Common myeloid progenitor, CD34-positive (primary cell): Measurements from ENCODE around the gene PGBD1.
"Not testable (repeated sequence)": the region's sequence is repeated elsewhere in the genome, so short reads cannot be mapped to it uniquely, and the experiment has no call there.

Experiments
- CTCF ChIA-PET: fragments of 350-600 bp; sonication (Branson Sonifier 250); formaldehyde crosslinking; loops from one replicate; lab custom pipeline; 2021; ENCODE audit warnings: antibody characterized with exemption; lab: Charles Lee
- POLR2A ChIA-PET: fragments of 350-600 bp; sonication (Branson Sonifier 250); formaldehyde crosslinking; loops from one replicate; lab custom pipeline; 2021; ENCODE audit warnings: antibody characterized with exemption; lab: Charles Lee
- DNase-seq, 3 donors: peaks; one replicate each; pipeline versions ENCODE4 v3.0.0 to v3.0.0-alpha.2; 2013
- H3K27ac ChIP-seq, 2 experiments: 1 replicate in 1 of 2; 2 replicates in 1 of 2; pipeline ENCODE4 v1.7.0; 2013; ENCODE audit warnings: inconsistent platforms in 2 of 2, low read length in 2 of 2, mild to moderate bottlenecking in 2 of 2, low read depth in 1 of 2, moderate library complexity in 1 of 2; ENCODE audit not compliant: severe bottlenecking in 2 of 2, insufficient read depth in 1 of 2, poor library complexity in 1 of 2
- H3K27me3 ChIP-seq, 5 experiments: replicated peaks in 2 of 5; 1 replicate in 3 of 5; 2 replicates in 2 of 5; pipeline versions ENCODE4 v1.6.1 to v1.7.0; 2013; ENCODE audit warnings: low read length in 4 of 5, mild to moderate bottlenecking in 2 of 5, moderate library complexity in 2 of 5, inconsistent platforms in 1 of 5; ENCODE audit not compliant: insufficient read depth in 5 of 5, control insufficient read depth in 4 of 5
- H3K36me3 ChIP-seq, 4 experiments: 1 replicate in 2 of 4; 2 replicates in 2 of 4; pipeline versions ENCODE4 v1.6.1 to v1.7.0; 2013; ENCODE audit warnings: low read length in 3 of 4, control low read depth in 1 of 4, mild to moderate bottlenecking in 1 of 4; ENCODE audit not compliant: control insufficient read depth in 4 of 4, insufficient read depth in 4 of 4
- H3K4me1 ChIP-seq, 4 experiments: 1 replicate in 3 of 4; 2 replicates in 1 of 4; pipeline versions ENCODE4 v1.6.1 to v1.7.1; 2013; ENCODE audit warnings: low read length in 3 of 4, mild to moderate bottlenecking in 3 of 4, control low read depth in 1 of 4, inconsistent platforms in 1 of 4, moderate library complexity in 1 of 4; ENCODE audit not compliant: control insufficient read depth in 4 of 4, insufficient read depth in 4 of 4; ENCODE audit errors: control extremely low read depth in 1 of 4
- H3K4me3 ChIP-seq, 7 experiments: 1 replicate in 4 of 7; 2 replicates in 3 of 7; pipeline versions ENCODE4 v1.5.1 to v1.7.0; 2013; ENCODE audit warnings: mild to moderate bottlenecking in 7 of 7, low read length in 6 of 7, moderate library complexity in 6 of 7, inconsistent platforms in 2 of 7, low read depth in 2 of 7, control low read depth in 1 of 7; ENCODE audit not compliant: insufficient read depth in 4 of 7, control insufficient read depth in 1 of 7; ENCODE audit errors: extremely low read depth in 1 of 7
- H3K9me3 ChIP-seq, 5 experiments: 1 replicate in 4 of 5; 2 replicates in 1 of 5; pipeline versions ENCODE4 v1.6.1 to v1.7.1; 2013; ENCODE audit warnings: low read length in 4 of 5, mild to moderate bottlenecking in 2 of 5, inconsistent platforms in 1 of 5, low read depth in 1 of 5, moderate library complexity in 1 of 5; ENCODE audit not compliant: control insufficient read depth in 4 of 5, insufficient read depth in 2 of 5; ENCODE audit errors: control extremely low read depth in 1 of 5
- WGBS: methylation state at CpG from one replicate; pipeline ENCODE4 v1.1.5; 2013; ENCODE audit not compliant: insufficient coverage; 5-methylcytosine and 5-hydroxymethylcytosine counted together

PGBD1 gene

DNA sequence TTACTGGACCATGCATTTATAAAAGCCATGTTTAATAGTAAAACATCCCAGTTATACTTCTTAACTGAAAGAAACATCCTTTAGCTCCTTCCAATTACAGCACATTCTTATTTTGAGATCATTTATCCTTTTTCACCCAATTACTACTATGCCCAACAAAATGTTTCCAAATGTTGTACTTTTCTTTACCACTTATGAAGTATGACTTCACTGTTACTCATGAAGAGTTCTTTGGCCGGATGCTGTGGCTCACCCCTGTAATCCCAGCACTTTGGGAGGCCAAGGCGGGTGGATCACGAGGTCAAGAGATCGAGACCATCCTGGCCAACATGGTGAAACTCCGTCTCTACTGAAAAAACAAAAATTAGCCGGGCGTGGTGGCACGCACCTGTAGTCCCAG, 36.5 kb downstream of the PGBD1 start:
- H3K36me3 ChIP-seq, DNase-seq, H3K27me3 ChIP-seq, H3K4me1 ChIP-seq, POLR2A ChIA-PET, H3K4me3 ChIP-seq, H3K27ac ChIP-seq, CTCF ChIA-PET: not testable (repeated sequence)
- WGBS = 100% methylated on average over 1 of the region's 8 CpGs
- peaks cover 0 to 14% (median 3%) of the 10 kb centered on the region in 5 experiments for H3K9me3 ChIP-seq

DNA sequence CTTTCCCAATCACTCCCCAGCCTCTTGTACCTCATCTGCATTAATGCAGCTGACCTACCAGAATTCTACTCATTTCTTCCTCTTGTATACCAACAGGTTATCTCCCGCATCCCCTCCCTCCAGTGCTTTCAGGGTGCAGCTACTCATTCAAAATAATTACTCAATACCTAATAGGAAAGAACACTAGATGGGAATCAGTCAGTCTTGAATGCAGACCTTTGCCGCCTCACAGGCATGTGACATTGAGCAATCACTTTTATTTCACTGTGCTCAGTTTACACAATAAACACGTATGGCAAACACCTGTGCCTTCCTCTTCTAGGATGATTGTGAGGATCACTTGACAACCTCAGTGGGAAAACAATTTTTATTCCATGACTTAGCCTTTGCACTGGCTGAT, 41.3 kb downstream of the PGBD1 start:
- no peak for DNase-seq
- ChIA-PET POLR2A (no interaction called here), CTCF (interaction anchor here (1.1 kb wide), 1 partner anchor 10 kb away, joined by 3 read pairs; no protein-coding TSS in a partner anchor)
- Histone ChIP-seq H3K4me3 (no peak overlapping the region), H3K4me1 (no peaks in the 10 kb centered on the region), H3K36me3 (peaks cover 20 to 48% (median 23%) of the 10 kb centered on the region in 4 experiments), H3K27me3 (no peaks in the 10 kb centered on the region), H3K9me3 (peaks cover 7 to 54% (median 31%) of the 10 kb centered on the region in 5 experiments), H3K27ac (no peak overlapping the region)
- 100% methylated on average over 3 of the region's 3 CpGs for WGBS

- H3K4me1 ChIP-seq = no peaks in the 10 kb centered on the region
- no peak overlapping the region for H3K27ac ChIP-seq
- peaks cover 20 to 51% (median 24%) of the 10 kb centered on the region in 4 experiments for H3K36me3 ChIP-seq
- POLR2A ChIA-PET = interaction anchor here (1.2 kb wide), 1 partner anchor 11 kb away, joined by 3 read pairs; no protein-coding TSS in a partner anchor
- H3K27me3 ChIP-seq = no peaks in the 10 kb centered on the region
- DNase-seq = no peak
- no peak overlapping the region for H3K4me3 ChIP-seq
- 100% methylated on average over 1 of the region's 1 CpG for WGBS
- peaks cover 7 to 57% (median 33%) of the 10 kb centered on the region in 5 experiments for H3K9me3 ChIP-seq
- CTCF ChIA-PET = interaction anchor here (0.9 to 1.2 kb wide), 2 partner anchors 23 to 31 kb away, joined by 3 read pairs; no protein-coding TSS in a partner anchor
Measured at GRCh38 chr6:28323813-28324424, 42.5 kb downstream of the PGBD1 start.

GRCh38 chr6:28326371-28326948, 45.1 kb downstream of the PGBD1 start:
- H3K27ac ChIP-seq = no peak overlapping the region
- 98% methylated on average over 7 of the region's 7 CpGs for WGBS
- CTCF ChIA-PET = interaction anchor here (2.0 kb wide), 1 partner anchor 9 kb away, joined by 6 read pairs; the partner anchor contains the start of gene ZSCAN31
- peak overlapping the region in 2 of 7 experiments; percentile 1 to 52 for H3K4me3 ChIP-seq
- H3K27me3 ChIP-seq = no peaks in the 10 kb centered on the region
- no peaks in the 10 kb centered on the region for H3K4me1 ChIP-seq
- POLR2A ChIA-PET = no interaction called here
- no peak for DNase-seq
- H3K36me3 ChIP-seq = peaks cover 20 to 59% (median 27%) of the 10 kb centered on the region in 4 experiments
- H3K9me3 ChIP-seq = peaks cover 7 to 65% (median 32%) of the 10 kb centered on the region in 5 experiments

- Histone ChIP-seq H3K4me3 (no peak overlapping the region), H3K27me3 (no peaks in the 10 kb centered on the region), H3K4me1 (peaks cover 2 to 16% (median 10%) of the 10 kb centered on the region in 4 experiments), H3K9me3 (peaks cover 7 to 49% (median 27%) of the 10 kb centered on the region in 5 experiments), H3K36me3 (peaks cover 17 to 37% (median 24%) of the 10 kb centered on the region in 4 experiments), H3K27ac (no peak overlapping the region)
- DNase-seq = no peak
- no CpG with 5 or more reads among the region's 1 CpG for WGBS
- CTCF ChIA-PET = interaction anchor here (1.0 kb wide), 1 partner anchor 25 kb away, joined by 3 read pairs; no protein-coding TSS in a partner anchor
- POLR2A ChIA-PET = no interaction called here
Measured at GRCh38 chr6:28330041-28330440, 48.7 kb downstream of the PGBD1 start.

DNA sequence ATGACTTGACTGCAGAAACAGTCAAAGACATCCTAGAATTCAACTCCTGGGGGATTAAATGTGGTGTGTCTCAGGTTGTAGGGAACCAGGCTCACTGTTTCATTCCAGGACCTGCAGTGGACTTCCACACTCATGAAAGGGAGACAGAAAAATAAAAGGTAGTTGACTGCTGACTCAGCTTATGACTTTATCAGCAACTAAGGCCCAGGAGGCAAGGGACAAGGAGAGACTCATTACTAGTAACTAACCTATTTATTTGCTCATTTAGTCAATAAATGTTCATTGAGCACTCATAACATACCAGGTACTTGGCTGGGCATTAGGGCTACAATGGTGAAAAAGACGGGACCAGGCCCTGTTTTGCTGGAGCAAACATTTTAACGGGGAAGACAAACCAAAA, 51.7 kb downstream of the PGBD1 start:
- CTCF ChIA-PET = no interaction called here
- WGBS = no CpG with 5 or more reads among the region's 2 CpGs
- POLR2A ChIA-PET = no interaction called here
- H3K27me3 ChIP-seq = no peaks in the 10 kb centered on the region
- H3K9me3 ChIP-seq = peaks cover 0 to 22% (median 7%) of the 10 kb centered on the region in 5 experiments
- H3K4me3 ChIP-seq = peak overlapping the region in 1 of 7 experiments; percentile 25
- H3K36me3 ChIP-seq = peaks cover 0 to 10% (median 5%) of the 10 kb centered on the region in 4 experiments
- H3K27ac ChIP-seq = peak overlapping the region in 1 of 2 experiments; percentile 99
- DNase-seq = no peak
- peaks cover 9 to 43% (median 27%) of the 10 kb centered on the region in 4 experiments for H3K4me1 ChIP-seq
